Measurements from ENCODE around the gene AFM. TPM values are rescaled to one million over a fixed set of nuclear protein-coding genes. Genes with fewer than 3 reads are reported as not detected.

AFM gene
- total and polyA plus RNA-seq, 2 of the 8 experiments (the other 6 are each of a cell fraction or from before 2014, with no cell fraction given), result not detected

DNA sequence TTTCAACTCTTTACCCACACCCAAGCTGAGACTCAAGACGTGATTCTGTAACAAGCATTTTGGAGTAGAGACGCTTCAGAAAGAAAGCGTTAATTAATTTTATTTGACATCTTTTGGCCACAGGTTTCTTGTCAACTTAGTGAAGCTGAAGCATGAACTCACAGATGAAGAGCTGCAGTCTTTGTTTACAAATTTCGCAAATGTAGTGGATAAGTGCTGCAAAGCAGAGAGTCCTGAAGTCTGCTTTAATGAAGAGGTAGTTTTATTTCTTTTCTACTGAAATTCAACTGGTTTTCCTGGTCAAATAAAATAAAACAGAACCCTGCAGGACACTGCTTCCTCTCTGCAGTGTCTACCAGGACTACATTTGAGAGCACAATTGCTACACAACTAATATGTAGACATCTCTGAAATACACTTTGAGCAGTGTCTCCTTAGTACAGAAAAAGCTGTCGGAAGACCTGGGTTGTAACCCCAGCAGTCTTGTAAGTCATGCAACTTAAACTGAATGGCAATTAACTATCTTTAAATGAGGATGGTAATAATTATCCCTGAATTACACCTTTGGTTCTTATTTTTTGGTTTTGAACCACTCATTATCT is 20.2 kb downstream of the AFM start (continued):
- TF ChIP-seq, protein P1, sequence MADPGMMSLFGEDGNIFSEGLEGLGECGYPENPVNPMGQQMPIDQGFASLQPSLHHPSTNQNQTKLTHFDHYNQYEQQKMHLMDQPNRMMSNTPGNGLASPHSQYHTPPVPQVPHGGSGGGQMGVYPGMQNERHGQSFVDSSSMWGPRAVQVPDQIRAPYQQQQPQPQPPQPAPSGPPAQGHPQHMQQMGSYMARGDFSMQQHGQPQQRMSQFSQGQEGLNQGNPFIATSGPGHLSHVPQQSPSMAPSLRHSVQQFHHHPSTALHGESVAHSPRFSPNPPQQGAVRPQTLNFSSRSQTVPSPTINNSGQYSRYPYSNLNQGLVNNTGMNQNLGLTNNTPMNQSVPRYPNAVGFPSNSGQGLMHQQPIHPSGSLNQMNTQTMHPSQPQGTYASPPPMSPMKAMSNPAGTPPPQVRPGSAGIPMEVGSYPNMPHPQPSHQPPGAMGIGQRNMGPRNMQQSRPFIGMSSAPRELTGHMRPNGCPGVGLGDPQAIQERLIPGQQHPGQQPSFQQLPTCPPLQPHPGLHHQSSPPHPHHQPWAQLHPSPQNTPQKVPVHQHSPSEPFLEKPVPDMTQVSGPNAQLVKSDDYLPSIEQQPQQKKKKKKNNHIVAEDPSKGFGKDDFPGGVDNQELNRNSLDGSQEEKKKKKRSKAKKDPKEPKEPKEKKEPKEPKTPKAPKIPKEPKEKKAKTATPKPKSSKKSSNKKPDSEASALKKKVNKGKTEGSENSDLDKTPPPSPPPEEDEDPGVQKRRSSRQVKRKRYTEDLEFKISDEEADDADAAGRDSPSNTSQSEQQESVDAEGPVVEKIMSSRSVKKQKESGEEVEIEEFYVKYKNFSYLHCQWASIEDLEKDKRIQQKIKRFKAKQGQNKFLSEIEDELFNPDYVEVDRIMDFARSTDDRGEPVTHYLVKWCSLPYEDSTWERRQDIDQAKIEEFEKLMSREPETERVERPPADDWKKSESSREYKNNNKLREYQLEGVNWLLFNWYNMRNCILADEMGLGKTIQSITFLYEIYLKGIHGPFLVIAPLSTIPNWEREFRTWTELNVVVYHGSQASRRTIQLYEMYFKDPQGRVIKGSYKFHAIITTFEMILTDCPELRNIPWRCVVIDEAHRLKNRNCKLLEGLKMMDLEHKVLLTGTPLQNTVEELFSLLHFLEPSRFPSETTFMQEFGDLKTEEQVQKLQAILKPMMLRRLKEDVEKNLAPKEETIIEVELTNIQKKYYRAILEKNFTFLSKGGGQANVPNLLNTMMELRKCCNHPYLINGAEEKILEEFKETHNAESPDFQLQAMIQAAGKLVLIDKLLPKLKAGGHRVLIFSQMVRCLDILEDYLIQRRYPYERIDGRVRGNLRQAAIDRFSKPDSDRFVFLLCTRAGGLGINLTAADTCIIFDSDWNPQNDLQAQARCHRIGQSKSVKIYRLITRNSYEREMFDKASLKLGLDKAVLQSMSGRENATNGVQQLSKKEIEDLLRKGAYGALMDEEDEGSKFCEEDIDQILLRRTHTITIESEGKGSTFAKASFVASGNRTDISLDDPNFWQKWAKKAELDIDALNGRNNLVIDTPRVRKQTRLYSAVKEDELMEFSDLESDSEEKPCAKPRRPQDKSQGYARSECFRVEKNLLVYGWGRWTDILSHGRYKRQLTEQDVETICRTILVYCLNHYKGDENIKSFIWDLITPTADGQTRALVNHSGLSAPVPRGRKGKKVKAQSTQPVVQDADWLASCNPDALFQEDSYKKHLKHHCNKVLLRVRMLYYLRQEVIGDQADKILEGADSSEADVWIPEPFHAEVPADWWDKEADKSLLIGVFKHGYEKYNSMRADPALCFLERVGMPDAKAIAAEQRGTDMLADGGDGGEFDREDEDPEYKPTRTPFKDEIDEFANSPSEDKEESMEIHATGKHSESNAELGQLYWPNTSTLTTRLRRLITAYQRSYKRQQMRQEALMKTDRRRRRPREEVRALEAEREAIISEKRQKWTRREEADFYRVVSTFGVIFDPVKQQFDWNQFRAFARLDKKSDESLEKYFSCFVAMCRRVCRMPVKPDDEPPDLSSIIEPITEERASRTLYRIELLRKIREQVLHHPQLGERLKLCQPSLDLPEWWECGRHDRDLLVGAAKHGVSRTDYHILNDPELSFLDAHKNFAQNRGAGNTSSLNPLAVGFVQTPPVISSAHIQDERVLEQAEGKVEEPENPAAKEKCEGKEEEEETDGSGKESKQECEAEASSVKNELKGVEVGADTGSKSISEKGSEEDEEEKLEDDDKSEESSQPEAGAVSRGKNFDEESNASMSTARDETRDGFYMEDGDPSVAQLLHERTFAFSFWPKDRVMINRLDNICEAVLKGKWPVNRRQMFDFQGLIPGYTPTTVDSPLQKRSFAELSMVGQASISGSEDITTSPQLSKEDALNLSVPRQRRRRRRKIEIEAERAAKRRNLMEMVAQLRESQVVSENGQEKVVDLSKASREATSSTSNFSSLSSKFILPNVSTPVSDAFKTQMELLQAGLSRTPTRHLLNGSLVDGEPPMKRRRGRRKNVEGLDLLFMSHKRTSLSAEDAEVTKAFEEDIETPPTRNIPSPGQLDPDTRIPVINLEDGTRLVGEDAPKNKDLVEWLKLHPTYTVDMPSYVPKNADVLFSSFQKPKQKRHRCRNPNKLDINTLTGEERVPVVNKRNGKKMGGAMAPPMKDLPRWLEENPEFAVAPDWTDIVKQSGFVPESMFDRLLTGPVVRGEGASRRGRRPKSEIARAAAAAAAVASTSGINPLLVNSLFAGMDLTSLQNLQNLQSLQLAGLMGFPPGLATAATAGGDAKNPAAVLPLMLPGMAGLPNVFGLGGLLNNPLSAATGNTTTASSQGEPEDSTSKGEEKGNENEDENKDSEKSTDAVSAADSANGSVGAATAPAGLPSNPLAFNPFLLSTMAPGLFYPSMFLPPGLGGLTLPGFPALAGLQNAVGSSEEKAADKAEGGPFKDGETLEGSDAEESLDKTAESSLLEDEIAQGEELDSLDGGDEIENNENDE (IDR thresholded peaks at IDR 0.05; ENCODE audit: insufficient replicate concordance, low read length), result no peak
- TF ChIP-seq RXRA (IDR thresholded peaks at IDR 0.05; ENCODE audit: insufficient read depth, low read depth, low read length) (no peak), MAFK (IDR thresholded peaks at IDR 0.05; ENCODE audit: low read depth, low read length) (no peak), KDM4A (IDR thresholded peaks at IDR 0.05; ENCODE audit: low read depth, low read length, severe bottlenecking) (no peak), JUND (IDR thresholded peaks at IDR 0.05; ENCODE audit: low read length) (no peak), CHD2 (IDR thresholded peaks at IDR 0.05; ENCODE audit: low read length) (no peak), POLR2AphosphoS5 (IDR thresholded peaks at IDR 0.05; ENCODE audit: low read depth, low read length) (no peak), NRF1 (IDR thresholded peaks at IDR 0.05; ENCODE audit: low read depth, low read length) (no peak), TCF12 (IDR thresholded peaks at IDR 0.05; ENCODE audit: low read depth, low read length) (no peak), POU5F1 (IDR thresholded peaks at IDR 0.05; ENCODE audit: low read depth, low read length) (no peak)
- TF ChIP-seq, protein P2, sequence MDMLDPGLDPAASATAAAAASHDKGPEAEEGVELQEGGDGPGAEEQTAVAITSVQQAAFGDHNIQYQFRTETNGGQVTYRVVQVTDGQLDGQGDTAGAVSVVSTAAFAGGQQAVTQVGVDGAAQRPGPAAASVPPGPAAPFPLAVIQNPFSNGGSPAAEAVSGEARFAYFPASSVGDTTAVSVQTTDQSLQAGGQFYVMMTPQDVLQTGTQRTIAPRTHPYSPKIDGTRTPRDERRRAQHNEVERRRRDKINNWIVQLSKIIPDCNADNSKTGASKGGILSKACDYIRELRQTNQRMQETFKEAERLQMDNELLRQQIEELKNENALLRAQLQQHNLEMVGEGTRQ (IDR thresholded peaks at IDR 0.05; ENCODE audit: low read length), result no peak
